Stimulated activated CD4-positive, alpha-beta T cell treated with anti-CD3 and anti-CD28 coated beads, Interleukin-4, amount 100 ng/mL, for 24 hours (primary cell): ENCODE data around the gene CDS2.

Source experiments
- DNase-seq: peaks from one replicate; pipeline ENCODE4 v3.0.0-alpha.2; 2020

Gene CDS2

GRCh38 chr20:5183731-5184474 is 57.1 kb downstream of the CDS2 start:
- no peak for DNase-seq

- no peak for DNase-seq
Measured at GRCh38 chr20:5184684-5185083, 57.9 kb downstream of the CDS2 start.

DNA sequence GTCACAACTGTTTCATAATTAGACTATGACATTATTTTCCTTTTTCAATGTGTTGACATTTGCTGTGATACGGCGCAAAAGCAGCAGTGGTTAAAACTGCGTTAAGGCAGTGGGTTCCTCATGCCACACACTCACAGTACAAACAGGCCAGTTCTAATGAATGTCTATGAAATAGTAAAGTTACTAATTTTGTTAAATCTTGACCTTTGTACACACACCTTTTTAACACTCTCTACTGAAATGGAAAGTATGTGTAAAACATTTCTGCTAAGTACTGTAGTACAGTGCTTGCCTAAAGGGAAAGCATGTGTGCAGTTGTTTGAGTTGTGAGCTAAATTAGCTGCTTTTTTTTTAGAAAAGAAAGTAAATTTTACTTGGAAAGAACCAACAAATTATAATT is 60.3 kb downstream of the CDS2 start:
- DNase-seq: no peak

GRCh38 chr20:5188736-5189135 is 61.9 kb downstream of the CDS2 start:
- DNase-seq: no peak

- no peak for DNase-seq
Measured at GRCh38 chr20:5189917-5190316, 63.1 kb downstream of the CDS2 start.

- DNase-seq: no peak
Measured at GRCh38 chr20:5190444-5190843, 63.6 kb downstream of the CDS2 start.

DNA sequence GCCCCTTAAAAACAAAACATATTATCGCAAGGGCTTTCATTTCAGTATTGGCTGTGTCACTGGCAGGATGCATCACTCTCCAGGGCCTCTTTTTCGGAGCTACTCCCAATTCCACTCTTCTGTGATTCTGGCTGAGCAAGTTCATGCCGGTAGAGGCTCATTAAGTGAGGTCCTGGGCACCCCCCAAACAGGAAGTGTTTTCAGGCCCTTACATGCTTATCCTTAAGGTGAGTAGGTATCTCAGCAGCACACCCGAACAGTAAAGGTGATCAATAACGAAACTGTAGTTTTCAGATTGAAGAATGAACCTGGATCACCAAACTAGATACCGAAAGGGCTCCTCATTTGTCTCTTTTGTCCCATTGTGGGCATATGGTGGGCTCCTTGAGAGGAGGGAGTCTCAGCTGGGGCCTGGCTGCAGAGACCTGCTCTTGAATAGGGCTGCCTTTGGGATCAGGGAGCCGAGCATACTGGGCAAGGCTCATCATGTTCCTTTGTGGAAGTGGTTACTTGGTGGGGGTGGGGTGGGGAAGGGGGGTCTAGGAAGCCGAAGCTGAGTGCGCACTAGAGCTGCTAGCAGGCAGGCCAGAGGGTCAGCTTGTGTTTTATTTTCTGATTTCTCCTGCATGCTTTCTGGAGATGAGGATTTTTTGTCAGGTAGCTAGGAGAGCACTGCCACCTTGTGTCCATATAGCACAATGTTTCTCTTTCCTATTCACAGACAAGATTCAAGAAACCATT is 65.2 kb downstream of the CDS2 start:
- DNase-seq: peak; percentile 31

- no peak for DNase-seq
Measured at GRCh38 chr20:5192570-5193431, 66.0 kb downstream of the CDS2 start.

GRCh38 chr20:5195655-5196054 is 68.8 kb downstream of the CDS2 start:
- no peak for DNase-seq

- no peak for DNase-seq
Measured at GRCh38 chr20:5196149-5196548, 69.3 kb downstream of the CDS2 start.

DNA sequence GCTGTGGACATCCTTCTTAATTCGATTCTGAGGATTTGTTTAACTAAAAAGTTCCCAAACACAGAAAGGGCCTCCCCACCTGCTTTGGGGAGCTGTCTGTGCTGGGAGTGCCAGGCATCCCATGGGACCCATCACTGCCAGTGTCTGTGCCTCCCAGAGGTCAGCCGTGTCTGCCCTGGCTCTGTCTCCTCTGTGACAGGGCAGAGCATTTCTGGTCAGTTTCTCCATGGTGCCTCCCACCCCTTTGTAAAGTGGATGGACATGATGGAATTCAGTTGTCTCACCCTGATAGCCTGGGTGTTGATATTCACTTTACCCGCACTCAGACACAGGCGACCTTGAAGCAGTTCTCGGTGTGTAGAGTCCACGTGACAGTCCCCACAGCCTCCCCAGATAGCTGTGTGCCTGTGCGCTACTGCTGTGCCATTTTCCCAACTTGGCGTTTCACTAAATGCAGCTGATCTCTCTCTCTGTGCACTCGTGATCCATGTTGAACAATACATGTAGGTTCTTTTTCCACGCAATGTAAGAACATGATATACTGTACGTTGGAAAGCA is 70.5 kb downstream of the CDS2 start:
- DNase-seq: no peak

DNA sequence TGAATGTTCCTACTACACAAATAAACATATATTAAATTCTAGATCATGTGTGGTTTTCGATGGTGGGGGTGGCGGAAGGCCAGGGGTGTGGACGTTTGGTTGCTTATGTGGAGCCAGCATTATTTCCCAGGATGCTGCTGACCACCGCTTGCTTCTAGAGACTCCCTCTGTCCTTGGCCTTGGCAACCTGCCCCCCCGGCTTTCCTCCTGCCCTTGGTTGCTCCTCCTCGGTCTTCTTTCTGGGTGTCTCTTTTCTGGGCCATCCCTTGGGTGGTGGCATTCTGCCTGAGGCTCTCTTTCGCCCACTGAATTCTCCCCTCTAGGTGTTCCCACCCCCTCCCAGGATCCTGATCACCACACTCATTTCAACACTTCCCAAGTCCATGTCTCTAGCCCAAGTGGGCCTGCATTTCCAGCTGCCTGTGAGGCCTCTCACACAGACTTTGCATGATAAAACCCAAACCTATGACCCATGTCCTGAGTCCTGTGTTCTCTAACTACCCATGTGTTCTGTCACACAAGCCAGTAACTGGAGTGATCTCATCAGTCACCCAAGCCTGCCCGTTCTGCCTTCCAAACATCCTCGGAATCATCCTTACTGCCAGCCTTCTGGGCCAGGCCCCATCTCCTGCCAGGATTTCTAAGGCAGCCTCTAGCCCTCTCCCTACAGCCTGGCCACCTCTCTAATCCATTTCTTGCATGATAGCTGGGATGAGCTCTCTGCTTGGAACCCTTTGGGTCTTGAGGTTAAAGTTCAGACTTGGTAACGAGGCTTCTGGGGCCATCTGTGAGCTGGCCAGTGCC is 71.2 kb downstream of the CDS2 start:
- no peak for DNase-seq

GRCh38 chr20:5198651-5198924 is 71.8 kb downstream of the CDS2 start:
- no peak for DNase-seq

GRCh38 chr20:5203380-5203779 is 76.6 kb downstream of the CDS2 start:
- no peak for DNase-seq

DNA sequence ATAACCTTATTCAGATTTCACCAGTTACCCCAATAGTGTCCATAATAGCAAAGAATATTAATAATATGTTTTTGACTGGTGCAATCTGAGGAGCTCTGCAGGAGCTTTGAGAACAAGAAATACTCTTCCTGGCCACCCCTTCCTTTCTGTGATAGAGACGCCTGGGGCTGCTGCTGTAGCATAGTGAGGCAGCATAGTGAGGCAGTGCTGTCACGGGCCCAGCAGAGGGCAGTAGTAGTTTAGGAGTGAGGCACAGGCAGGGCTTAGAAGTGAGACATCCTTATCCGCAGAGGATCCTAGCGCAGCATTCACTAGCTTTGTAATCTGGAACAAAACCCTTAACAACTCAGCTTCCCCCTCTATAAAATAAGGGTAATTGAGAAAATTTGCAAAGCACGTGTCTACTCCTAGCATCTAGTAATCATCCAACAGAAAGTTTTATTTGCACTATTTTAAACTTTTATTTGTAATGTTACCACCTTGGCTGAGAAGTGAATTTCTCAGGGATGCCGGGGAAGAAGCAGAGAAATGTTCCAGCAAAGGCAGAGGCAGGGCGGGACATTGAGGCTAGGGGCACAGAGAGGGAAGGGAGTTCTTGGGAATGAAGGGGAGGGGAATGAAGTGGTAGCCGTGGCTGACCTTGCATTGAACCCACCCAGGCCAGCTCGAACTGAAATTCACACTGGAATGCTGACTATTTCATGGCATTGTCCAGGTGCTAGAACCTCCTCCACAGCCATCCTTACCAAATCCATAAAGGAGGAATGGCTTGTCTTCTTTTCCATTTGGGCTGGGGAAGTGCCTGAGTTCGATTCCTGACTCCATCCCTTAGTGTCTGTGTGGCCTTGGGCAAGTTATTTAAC is 78.8 kb downstream of the CDS2 start:
- peak; percentile 73 for DNase-seq

DNA sequence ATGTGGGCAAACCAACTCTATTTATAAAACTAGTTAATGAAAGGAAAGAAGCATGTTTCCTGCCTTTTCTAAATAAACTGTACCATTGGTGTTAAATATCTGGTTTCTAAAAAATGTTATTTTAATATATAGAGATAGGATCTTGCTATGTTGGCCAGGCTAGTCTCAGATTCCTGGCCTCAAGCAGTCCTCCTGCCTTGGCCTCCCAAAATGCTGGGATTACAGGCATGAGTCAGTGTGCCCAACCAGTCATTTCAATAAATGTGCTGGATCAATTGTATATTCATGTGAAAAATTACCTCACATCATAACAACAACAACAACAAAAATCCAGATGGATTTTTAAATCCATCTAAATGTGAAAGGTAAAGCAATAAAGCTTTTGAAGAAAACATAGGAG is 80.3 kb downstream of the CDS2 start:
- DNase-seq: no peak

DNA sequence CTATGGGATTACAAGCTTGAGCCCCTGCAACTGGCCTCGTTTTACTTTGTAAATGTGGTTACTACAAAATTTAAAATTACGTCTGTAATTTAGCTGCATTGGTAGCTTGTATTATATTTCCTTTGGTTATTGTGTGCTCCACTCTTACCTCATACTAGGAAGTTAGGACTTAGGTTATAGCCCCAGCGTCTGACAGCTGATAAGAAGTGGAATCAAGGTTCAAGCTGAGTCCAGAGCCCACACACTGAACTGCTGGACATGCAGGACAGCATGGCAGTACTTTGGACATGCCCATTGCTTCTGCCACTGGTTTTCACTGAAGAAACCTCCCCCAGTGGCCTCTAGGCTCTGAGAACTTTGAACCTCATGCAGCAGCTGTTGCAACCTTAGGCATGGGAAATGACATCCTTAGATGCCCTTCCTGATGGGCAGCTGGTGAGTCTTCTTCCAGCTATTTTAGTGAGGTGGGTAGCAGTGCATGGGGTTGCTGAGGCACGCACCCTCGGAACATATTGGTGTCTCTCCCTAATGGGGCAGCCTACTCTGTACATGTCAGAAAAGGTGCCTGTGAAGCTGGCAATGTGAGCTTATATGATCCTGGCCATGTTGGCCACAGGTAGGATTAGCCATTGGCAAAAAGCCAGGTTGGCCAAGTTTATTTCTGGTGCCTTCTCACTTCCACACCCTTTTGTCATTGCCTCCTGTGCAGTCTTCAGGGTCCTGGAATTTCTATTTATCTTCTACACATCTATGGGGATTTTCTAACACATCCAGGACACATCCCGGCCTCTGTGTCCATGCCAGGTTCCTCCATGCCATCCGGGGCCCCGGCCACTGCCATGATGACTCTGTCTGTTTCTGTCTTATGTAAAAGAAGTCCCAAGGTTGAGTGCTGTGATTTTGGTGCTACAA is 85.3 kb downstream of the CDS2 start:
- DNase-seq: no peak

DNA sequence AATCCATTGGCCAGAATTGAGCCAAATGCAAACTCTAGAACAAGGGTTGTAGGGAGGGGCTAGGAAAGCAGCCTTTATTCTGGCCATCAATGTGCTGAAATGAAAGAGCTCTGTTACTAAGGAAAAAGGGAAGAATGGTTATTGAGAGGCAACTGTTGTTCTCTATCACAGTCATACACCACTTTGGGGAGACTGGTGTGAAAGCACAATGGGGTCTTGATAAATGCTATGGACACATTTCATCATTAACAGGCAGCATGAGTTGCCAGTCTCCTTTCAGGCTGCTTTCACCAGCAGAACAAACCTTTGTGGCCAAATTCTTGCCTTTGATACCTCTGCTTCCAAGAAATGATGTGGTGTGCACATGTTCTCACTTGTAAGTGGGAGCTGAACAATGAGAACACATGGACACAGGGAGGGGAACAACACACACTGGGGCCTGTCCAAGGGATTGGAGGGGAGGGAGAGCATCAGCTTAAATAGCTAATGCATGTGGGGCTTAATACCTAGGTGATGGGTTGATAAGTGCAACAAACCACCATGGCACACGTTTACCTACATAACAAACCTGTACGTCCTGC is 86.2 kb downstream of the CDS2 start:
- DNase-seq: no peak

DNA sequence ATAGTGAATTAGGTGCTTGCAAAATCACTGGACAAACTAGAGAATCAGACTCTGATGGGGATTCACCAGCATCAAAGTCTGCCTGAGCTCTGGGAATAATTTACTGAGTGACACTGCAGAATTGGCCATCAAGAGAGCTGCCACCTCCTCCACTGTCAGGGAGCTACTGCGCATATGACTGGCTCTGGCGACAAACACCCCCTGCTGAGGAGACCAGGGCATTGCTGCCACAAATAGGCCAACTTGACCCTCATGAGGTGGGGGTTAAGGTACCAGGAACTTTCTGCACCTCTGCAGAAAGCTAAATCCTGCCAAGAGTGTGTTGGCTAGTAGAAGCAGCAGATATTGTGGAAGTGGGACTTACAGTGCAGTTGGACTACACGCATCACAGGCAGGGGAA is 88.0 kb downstream of the CDS2 start:
- no peak for DNase-seq

- DNase-seq: no peak
Measured at GRCh38 chr20:5215672-5216304, 89.0 kb downstream of the CDS2 start.
